Fibroblast of lung (primary cell): ENCODE data around the gene ARHGEF19. TPM values are rescaled to one million over a fixed set of nuclear protein-coding genes. Genes with fewer than 3 reads are reported as not detected.

Experiments used
- DNase-seq, 2 donors: peaks; one replicate each; pipeline versions ENCODE4 v3.0.0 to v3.0.0-alpha.2; 2010; ENCODE audit warnings: low read depth in 2 of 2
- H2AFZ ChIP-seq: 2 replicates; pipeline ENCODE4 v1.5.1; 2012; ENCODE audit warnings: low read length, control low read depth, inconsistent platforms
- H3K27ac ChIP-seq: 2 replicates; pipeline ENCODE4 v1.5.1; 2011; ENCODE audit warnings: low read length, control low read depth; ENCODE audit not compliant: insufficient read depth
- H3K27me3 ChIP-seq: 2 replicates; pipeline ENCODE4 v1.5.1; 2011; ENCODE audit warnings: mild to moderate bottlenecking, low read length; ENCODE audit not compliant: control insufficient read depth, insufficient read depth
- H3K36me3 ChIP-seq: 2 replicates; pipeline ENCODE4 v1.5.1; 2011; ENCODE audit warnings: low read length; ENCODE audit not compliant: control insufficient read depth, insufficient read depth
- H3K4me1 ChIP-seq: 2 replicates; pipeline ENCODE4 v1.5.1; 2011; ENCODE audit warnings: low read length; ENCODE audit not compliant: control insufficient read depth, insufficient read depth; ENCODE audit errors: extremely low read depth
- H3K4me2 ChIP-seq: 2 replicates; pipeline ENCODE4 v1.5.1; 2011; ENCODE audit warnings: low read length, control low read depth; ENCODE audit not compliant: insufficient read depth; ENCODE audit errors: extremely low read depth
- H3K4me3 ChIP-seq, 4 experiments: fragments of 200-600 bp in 1 of 4; sonication (generic) in 1 of 4; replicated peaks in 1 of 4; 2 replicates each; pipeline ENCODE4 v1.5.1; 2011 to 2016; ENCODE audit warnings: low read length in 4 of 4, low read depth in 3 of 4, mild to moderate bottlenecking in 3 of 4, control low read depth in 2 of 4, inconsistent platforms in 1 of 4, mixed read lengths in 1 of 4; ENCODE audit not compliant: insufficient read depth in 1 of 4; ENCODE audit errors: control extremely low read depth in 1 of 4
- H3K79me2 ChIP-seq: 2 replicates; pipeline ENCODE4 v1.5.1; 2012; ENCODE audit warnings: mild to moderate bottlenecking, low read length, inconsistent platforms; ENCODE audit not compliant: control insufficient read depth, insufficient read depth
- H3K9ac ChIP-seq: 2 replicates; pipeline ENCODE4 v1.5.1; 2011; ENCODE audit warnings: mild to moderate bottlenecking, low read length, control low read depth; ENCODE audit not compliant: insufficient read depth
- H3K9me3 ChIP-seq: 2 replicates; pipeline ENCODE4 v1.5.1; 2012; ENCODE audit warnings: low read depth, low read length; ENCODE audit not compliant: control insufficient read depth, insufficient read depth
- H4K20me1 ChIP-seq: 2 replicates; pipeline ENCODE4 v1.5.1; 2011; ENCODE audit warnings: low read length; ENCODE audit not compliant: control insufficient read depth, insufficient read depth; ENCODE audit errors: extremely low read depth
- CTCF ChIP-seq, 2 donors: IDR thresholded peaks in 1 of 2; conservative IDR thresholded peaks in 1 of 2; 1 replicate in 1 of 2; 2 replicates in 1 of 2; pipeline ENCODE4 v1.5.1; 2011 to 2012; ENCODE audit warnings: low read length in 2 of 2, control low read depth in 1 of 2, inconsistent platforms in 1 of 2, low read depth in 1 of 2, mild to moderate bottlenecking in 1 of 2
- EZH2 ChIP-seq: IDR thresholded peaks from 2 replicates; pipeline ENCODE4 v1.5.1; 2012; ENCODE audit warnings: low read length, control low read depth, mild to moderate bottlenecking; ENCODE audit errors: missing control alignments
- polyA plus RNA-seq, 2 donors: library from polyadenylated mRNA; depleted of rRNA in 1 of 2; stranded (reverse) in 1 of 2; unstranded in 1 of 2; fragments of >200 nt; gene quantifications; 2 replicates each; pipeline ENCODE4 v1.2.1, GENCODE V29; 2011 to 2012; ENCODE audit warnings: missing spikeins in 1 of 2
- total RNA-seq: library from RNA; depleted of rRNA; stranded (reverse); fragments of >200 nt; gene quantifications from 2 replicates; pipeline ENCODE4 v1.2.1, GENCODE V29; 2014

ARHGEF19 gene
- total and polyA plus RNA-seq, 2 donors (not counting 1 experiment from before 2014, with no cell fraction given): 3.3 TPM

GRCh38 chr1:16245476-16246196 is 33.2 kb upstream of the ARHGEF19 start:
- Histone ChIP-seq H3K36me3 (no peaks in the 10 kb centered on the region), H3K27ac (no peak overlapping the region), H3K4me3 (no peak overlapping the region), H3K4me2 (no peak overlapping the region), H2AFZ (no peak overlapping the region), H3K9me3 (no peaks in the 10 kb centered on the region), H3K79me2 (no peaks in the 10 kb centered on the region), H3K27me3 (no peaks in the 10 kb centered on the region), H3K9ac (no peak overlapping the region), H3K4me1 (peaks cover 13% of the 10 kb centered on the region), H4K20me1 (no peaks in the 10 kb centered on the region)
- no peak for DNase-seq
- TF ChIP-seq EZH2 (no peak), CTCF (conservative IDR thresholded peaks at IDR 0.05 in 1 of 2, IDR thresholded peaks at IDR 0.05 in 1 of 2; ENCODE audit: low read depth in 1 of 2, low read length in 2 of 2) (no peak)

- Histone ChIP-seq H3K27me3 (no peaks in the 10 kb centered on the region), H4K20me1 (no peaks in the 10 kb centered on the region), H3K4me3 (no peak overlapping the region), H3K4me1 (peaks cover 11% of the 10 kb centered on the region), H3K9ac (no peak overlapping the region), H3K27ac (no peak overlapping the region), H3K4me2 (no peak overlapping the region), H3K9me3 (no peaks in the 10 kb centered on the region), H2AFZ (no peak overlapping the region), H3K36me3 (no peaks in the 10 kb centered on the region), H3K79me2 (no peaks in the 10 kb centered on the region)
- no peak for DNase-seq
- TF ChIP-seq EZH2: no peak
- TF ChIP-seq CTCF (conservative IDR thresholded peaks at IDR 0.05 in 1 of 2, IDR thresholded peaks at IDR 0.05 in 1 of 2; ENCODE audit: low read depth in 1 of 2, low read length in 2 of 2): no peak
Observed at GRCh38 chr1:16244650-16245285, 32.3 kb upstream of the ARHGEF19 start.

GRCh38 chr1:16243936-16244649 is 31.6 kb upstream of the ARHGEF19 start:
- no peaks in the 10 kb centered on the region for H4K20me1 ChIP-seq
- no peaks in the 10 kb centered on the region for H3K36me3 ChIP-seq
- DNase-seq: peak; percentile 69 to 84
- H3K9ac ChIP-seq: no peak overlapping the region
- no peaks in the 10 kb centered on the region for H3K79me2 ChIP-seq
- H3K4me1 ChIP-seq: peaks cover 5% of the 10 kb centered on the region
- H3K9me3 ChIP-seq: no peaks in the 10 kb centered on the region
- H3K4me3 ChIP-seq: no peak overlapping the region
- H3K27ac ChIP-seq: no peak overlapping the region
- peak; percentile 90 to 93 for TF ChIP-seq CTCF (conservative IDR thresholded peaks at IDR 0.05 in 1 of 2, IDR thresholded peaks at IDR 0.05 in 1 of 2; ENCODE audit: low read depth in 1 of 2, low read length in 2 of 2)
- TF ChIP-seq EZH2: no peak
- H3K27me3 ChIP-seq: no peaks in the 10 kb centered on the region
- no peak overlapping the region for H3K4me2 ChIP-seq
- no peak overlapping the region for H2AFZ ChIP-seq
